GM18505 (cell line): ENCODE data around the gene MYLK4.

Experiments
- ATAC-seq: cut with Tn5 transposase; IDR thresholded peaks from one replicate; pipeline ENCODE4 v1.9.1; 2021; ENCODE audit not compliant: unreplicated experiment
- POLR2A ChIP-seq: IDR thresholded peaks from 4 replicates; pipeline ENCODE4 v1.6.1; 2011; ENCODE audit warnings: borderline replicate concordance; ENCODE audit not compliant: insufficient read depth, insufficient read length; ENCODE audit errors: extremely low read depth

The MYLK4 gene

GRCh38 chr6:2622671-2623070 lies 128.1 kb downstream of the MYLK4 start:
- ATAC-seq = no peak
- TF ChIP-seq POLR2A = no peak

GRCh38 chr6:2619651-2620050 lies 131.1 kb downstream of the MYLK4 start:
- no peak for ATAC-seq
- TF ChIP-seq POLR2A = no peak

GRCh38 chr6:2617729-2618128 lies 133.0 kb downstream of the MYLK4 start:
- ATAC-seq = no peak
- TF ChIP-seq POLR2A = no peak

GRCh38 chr6:2616811-2617210 lies 133.9 kb downstream of the MYLK4 start:
- no peak for TF ChIP-seq POLR2A
- no peak for ATAC-seq

- no peak for TF ChIP-seq POLR2A
- ATAC-seq = no peak
Measured at GRCh38 chr6:2615251-2615650, 135.5 kb downstream of the MYLK4 start.

GRCh38 chr6:2614846-2615245 lies 135.9 kb downstream of the MYLK4 start:
- TF ChIP-seq POLR2A = no peak
- no peak for ATAC-seq

- no peak for TF ChIP-seq POLR2A
- ATAC-seq = no peak
Measured at GRCh38 chr6:2614155-2614554, 136.6 kb downstream of the MYLK4 start.
